ENCODE results near the gene TMUB1.

Gene TMUB1, protein sequence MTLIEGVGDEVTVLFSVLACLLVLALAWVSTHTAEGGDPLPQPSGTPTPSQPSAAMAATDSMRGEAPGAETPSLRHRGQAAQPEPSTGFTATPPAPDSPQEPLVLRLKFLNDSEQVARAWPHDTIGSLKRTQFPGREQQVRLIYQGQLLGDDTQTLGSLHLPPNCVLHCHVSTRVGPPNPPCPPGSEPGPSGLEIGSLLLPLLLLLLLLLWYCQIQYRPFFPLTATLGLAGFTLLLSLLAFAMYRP

DNA sequence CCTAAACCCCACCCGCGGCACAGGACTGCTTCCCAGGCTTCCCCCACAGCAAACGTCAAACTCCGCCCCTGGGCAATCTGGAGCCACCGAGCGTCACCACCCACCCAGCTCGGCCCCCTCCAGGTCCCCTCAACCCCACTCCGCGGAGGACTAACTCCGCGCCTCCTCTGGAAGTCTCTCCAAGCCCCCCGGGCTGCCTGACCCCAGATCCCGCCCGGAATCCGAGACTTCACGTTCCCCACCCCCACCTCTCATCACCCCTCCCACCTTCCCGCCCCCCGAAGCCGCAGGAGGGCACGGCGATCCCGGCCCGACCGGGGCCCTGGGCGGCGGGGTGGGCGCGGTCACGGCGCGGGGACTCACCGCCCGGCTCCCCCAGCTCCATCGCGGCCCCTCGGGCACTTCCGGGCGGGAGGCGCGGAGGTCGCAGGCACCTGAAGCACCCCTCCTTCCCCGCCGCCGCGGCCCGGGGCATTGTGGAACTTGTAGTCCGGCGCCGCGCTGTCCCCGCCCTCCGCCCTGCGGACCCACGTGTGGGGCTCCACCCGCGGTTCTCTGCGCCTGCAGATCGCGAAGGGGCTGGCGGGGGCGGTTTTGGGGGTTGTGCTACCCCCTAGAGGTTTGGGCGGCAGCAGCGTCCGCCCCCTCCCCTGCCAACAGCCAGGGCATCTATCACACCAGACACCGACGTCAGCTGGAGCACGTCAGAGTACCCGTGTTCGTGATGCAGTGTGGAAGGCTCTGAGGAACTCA, at the start of gene TMUB1:
TMUB1 (minus strand) TSS at position 423 of the 753 bp plus-strand sequence. CDS start 930 bp downstream, outside the sequence.
- no peak for DNase-seq (ENCODE audit: low read depth)

DNA sequence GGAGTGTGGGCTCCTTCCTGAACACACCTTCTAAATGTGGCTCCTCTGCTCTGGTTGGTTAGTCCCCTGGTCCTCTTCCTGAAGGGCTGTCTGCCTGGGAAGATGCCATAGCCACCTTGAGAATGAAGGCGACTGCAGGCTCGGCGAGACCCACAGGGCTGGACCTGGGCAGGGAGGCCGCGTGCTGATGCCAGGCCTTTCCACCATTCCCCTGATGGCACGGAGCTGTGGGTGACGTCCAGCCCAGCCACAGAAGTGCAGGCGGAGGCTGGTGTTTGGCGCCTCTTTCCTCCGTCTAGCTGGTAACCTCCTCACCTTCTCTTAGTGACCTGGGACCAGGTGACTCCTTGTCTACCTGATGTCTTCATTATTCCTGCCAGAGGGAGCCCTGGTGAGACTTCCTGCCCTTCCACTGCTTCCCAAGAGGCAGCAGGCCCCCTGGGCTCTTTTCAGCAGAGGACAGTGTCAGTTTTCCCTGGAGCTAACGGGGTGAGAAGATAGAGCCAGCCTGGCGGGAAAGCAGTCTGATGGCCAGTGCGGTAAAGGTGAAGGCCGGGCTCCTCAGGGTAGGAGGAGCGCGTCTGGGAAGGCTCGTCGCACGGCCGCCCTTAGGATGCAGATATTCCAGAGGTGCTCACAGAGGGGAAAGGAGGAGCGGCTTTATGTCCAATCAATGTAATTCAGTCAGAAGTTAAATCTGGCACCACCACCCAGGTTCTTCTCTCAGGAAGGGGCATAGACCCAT, 49.3 kb upstream of the TMUB1 start:
- DNase-seq (ENCODE audit: low read depth), result no peak

DNA sequence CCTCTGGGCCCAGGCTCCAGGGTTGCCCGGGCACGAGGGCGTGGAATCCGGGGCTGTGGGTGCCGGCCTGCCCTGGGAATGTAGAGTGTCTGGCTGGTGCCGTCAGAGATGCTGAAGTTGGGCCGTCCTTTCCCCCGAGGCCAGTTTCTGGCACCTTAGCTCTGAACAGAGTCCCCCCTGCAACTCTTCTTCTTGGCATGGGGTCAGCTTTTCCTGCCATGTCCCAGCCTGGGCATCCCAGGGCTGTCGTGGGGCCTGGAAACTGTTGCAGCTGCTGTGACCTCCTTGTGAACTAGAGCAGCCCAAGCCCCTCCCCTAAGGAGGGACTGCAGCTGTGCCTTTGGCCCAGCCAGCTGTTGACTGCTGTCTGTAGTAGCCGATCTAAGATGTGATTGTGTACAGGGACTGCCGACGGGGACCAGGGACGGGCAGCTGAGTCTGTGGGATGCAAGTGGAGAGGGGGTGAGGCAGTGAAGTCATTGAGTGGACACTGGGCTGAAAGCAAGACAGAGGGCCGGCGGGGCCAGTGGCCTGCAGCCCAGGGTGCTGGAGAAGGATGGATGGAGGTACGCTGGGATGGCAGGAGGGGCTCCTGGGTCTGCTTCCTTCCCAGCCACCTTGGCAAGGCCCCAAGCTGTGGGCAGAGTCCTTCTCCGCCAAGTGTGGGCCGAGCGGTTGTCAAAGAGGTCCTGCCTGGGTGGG, 48.5 kb upstream of the TMUB1 start:
- no peak for DNase-seq (ENCODE audit: low read depth)

DNA sequence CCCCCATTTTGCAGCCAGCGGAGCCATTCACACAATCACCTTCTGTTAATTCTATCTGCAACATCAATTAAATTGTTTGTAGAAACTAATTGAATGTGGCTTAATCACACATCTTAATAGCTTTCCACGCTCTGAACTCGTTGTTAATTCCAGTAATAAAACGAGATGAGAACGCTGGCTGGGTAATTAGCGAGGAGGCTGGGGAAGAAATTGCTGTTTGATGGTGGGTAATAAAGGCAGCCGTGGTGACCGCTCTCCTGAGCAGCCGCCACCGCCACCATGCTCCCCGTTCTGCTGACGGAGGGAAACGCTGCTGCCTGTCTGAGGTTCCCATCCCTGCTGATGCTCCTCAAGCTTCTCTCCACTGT, 47.9 kb upstream of the TMUB1 start:
- DNase-seq (ENCODE audit: low read depth), result no peak

DNA sequence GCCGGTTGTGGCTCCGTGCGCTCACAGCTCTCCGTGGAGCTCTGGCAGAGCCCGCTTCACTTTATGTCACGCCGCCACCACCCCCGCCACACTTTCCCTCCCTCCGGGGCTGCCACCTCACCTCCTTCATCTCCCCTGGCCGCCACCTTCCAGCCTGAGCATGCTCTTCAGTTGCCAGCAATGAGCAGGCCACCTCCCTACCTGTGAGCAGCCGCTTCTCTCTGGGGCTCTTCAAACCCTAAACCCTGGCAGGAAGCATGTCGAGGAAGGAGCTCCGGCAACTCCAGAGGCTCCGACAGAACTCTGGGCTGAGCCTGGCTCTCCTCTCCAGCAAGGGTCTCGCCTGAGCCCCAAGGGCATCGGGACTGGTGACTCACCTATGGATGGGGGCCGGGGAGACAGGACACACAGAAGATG, 47.5 kb upstream of the TMUB1 start:
- DNase-seq (ENCODE audit: low read depth), result no peak

DNA sequence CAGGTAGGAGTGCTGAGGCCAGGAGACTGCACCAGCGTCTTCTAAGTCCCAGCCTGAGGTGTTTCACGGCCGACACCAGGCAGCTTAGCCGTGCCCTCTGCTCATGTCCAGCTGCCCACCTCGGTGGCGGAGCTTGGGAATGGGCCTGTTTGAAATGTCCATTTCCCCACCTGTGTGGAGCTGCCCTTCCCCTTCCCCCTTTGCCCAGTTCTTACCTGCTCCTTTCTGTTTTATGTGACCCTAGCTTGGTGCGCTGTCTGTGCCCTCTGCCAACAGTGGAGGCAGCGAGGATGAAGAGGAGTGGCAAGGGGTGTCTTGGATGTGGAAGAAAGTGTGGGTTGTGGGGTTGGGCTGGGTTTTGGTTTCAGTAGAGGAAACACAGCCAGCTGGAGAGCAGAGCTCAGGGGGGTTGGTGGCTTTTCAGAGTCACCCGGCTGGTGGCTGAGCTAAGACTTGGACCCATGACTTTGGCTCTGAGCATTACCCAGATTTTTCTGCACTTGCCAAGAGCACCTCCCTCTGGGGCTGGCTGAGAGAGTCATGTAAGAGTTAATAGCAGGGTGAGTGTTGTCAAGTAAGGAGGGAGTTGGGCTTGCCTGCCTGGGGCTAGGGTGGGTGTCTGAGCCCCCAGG, 46.8 kb upstream of the TMUB1 start:
- DNase-seq (ENCODE audit: low read depth), result no peak

DNA sequence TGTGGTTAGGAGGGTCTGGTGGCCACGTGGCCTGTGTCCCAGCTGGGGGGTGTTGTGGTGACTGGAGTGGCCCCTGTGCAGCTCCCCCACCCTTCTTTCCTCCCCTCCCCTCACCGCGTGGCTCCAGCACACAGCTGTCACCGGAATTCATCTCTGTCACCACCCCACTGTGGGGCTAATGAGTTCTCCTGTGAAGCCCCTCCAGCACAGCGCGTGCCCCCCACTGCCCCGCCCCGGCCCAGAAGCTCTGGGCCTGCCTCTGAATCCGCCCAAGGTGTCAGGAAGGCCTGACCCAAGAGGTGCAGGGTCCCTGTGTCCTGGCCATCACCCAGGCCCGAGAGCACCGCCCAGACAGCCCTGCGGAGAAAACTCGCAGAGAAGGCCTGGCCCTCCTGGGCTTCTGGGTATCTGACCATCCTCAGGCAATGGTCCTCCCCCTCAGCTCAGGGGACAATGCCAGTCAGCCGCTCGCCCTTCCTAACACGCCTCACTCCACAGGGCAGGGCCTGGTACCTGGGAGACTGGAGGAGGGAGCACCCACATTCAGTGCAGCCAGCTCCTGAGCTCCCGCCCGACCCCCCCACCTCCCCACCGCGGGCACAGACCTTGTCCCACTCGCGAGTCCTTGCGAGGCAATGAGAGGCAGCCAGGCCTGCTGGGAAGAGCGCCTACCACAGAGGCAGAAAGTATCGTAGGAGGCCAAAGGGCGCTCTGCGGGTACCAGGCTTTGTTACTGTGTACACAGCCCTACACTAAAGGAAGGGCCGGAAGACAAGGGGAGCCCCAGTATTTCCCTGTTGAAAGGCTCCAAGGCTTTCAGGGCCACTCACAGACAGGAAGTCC, 46.0 kb upstream of the TMUB1 start:
- no peak for DNase-seq (ENCODE audit: low read depth)

DNA sequence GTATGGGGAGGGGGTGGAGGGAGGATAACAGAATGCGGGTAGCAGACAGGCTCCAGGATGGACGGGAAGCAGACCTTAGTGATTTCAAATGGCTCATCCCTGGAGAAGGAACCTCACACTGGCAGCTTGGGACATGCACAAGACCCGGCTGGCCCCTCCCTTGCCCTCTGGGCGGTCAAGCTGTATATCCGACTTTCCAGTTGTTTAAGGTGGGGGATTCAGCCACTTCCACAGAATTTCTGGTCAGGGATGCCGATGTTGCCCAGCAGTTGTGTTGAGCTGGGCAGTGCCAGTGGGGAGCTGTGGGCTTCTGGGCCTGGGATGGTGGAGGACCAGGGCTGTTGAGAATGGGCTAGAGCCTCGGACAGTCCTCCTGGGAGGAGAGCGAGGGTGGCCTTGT, 45.4 kb upstream of the TMUB1 start:
- no peak for DNase-seq (ENCODE audit: low read depth)

DNA sequence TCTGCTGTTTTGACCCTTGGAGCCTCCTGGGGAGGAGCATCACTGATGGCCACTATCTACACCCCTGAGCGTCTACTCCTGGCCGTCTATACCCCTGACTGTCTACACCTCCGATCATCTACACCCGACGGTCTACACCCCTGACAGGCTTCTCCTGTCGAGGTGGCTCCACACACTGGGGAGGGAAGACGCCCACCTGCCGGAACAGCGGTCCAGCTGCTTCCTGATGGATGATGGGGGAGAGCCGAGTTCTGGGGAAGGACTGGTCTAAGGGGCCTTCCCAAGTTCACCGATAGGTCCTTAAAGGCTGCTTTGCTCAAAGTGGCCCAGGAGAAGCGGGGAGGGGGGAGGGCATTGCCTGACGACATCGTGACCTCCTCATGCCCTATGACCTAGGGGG, 44.9 kb upstream of the TMUB1 start:
- no peak for DNase-seq (ENCODE audit: low read depth)

DNA sequence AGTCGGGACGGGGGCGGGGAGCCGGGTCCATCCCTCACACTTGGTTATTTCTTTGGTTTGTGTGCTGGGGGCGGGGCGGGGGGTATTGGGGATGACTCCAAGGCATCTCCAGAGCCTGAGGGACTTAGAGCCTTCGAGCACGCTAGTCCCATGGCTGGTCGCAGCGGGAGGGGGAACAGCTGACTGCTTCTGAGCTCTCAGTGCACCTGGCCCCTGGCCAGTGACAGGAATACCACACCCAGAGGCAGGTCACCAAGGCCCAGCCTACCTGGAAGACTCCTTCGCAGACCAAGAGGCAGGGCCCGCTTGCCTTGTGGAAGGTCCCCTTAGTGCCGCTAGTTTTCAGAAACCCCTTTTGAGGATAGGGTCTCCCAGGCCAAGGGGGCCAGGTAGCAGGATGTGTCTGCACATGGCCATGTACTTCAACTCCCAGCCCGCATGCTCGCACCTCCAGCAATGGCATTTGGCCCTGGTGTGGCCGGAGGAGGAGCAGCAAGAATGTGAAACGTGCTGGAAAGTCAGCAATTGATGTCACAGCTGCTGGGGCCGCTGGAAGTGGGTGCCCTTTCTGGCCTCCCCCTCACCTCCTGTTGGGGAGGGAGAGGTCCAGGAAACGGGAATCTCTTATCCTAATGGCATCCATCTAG, 43.3 kb upstream of the TMUB1 start:
- no peak for DNase-seq (ENCODE audit: low read depth)

DNA sequence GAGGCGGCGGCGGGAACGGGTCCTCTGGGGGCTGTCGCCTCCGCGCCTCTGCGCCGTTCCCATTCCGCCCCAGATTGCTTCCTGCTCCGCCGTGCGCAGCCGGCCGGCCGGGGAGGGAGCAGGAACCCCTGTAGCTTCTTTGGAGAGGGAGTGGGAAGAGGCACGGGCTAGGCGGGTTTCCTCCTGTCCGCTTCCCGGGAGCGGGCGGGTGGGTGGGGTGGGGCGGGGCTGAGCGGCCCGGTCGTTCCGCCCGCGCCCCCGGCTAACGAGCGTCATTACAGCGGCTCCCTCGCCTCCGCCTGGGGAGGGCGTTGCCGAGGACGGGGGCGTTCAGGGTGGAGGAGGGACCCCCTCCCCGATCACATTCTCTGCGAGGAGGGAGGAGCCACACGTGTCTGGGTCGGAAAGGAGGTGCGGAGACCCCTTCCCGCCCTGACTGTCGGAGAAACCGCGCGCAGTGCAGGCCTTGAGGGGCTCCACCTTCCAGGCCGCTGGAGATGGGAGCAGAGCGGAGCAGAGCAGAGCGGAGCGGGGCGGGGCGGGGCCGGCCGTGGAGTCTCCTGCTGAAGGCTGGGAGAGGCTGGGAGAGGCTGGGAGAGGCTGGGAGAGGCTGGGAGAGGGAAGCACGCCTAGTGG, 42.7 kb upstream of the TMUB1 start:
- no peak for DNase-seq (ENCODE audit: low read depth)

DNA sequence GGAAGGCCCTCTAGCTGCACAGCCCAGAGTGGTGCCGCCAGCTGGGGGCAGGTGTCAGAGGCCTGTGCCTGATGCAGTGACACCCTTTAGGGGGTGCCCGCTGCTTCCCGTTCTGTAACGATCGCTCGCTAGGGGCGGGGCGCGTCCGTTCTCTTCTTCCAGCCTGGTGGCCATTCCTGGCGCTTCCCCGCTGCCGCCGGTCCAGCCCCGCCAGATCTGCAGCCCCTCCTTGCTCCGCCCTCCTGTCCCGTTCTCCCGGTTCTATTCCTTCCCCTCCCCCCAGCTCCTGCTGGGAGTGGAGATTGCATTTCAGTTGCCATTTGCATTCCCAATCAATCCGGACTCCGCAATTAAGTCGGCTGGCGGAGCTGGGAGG, 42.2 kb upstream of the TMUB1 start:
- no peak for DNase-seq (ENCODE audit: low read depth)

DNA sequence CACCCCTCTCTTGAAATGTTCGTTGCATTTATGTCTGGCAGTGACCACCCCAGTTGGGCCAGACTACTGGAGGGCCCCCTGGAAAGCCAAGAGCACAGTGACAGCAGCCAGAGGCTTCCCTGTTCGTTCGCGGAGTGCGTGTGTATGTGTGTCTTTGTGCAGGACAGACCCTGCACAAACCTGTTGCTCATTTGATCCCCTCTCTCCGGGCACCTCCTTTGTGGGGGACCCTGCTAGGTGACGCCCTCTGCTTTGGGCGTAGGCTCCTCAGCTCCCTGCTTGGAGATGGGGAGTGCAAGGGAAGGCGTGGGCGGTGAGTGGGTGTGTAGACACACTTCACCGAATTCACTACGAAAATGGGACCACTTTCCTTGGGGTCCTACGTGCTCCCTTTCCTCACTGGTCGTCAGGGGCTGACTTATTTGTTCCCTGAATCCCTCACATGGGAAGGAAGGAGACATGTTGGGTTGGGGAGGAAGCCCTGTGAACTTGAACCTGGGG, 41.7 kb upstream of the TMUB1 start:
- no peak for DNase-seq (ENCODE audit: low read depth)

DNA sequence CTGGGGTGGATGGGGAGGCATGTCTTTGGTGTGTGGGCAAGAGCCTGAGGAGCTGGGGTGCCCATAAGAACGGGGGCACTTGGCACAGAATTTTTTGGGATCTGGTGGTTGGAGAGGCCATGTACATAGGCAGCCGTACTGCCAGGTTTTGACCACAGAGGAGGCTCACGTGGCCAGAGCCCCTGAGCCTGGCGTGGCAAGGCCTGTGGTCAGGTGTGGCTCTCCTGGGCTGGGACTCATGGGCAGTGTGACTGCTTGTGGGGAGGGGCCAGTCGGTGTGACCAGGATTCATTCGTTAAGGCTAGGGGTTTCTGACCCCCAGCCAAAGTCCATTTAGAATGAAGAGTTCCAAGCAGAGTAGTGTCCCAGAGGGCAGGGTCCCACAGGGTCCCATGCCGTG, 41.2 kb upstream of the TMUB1 start:
- no peak for DNase-seq (ENCODE audit: low read depth)

DNA sequence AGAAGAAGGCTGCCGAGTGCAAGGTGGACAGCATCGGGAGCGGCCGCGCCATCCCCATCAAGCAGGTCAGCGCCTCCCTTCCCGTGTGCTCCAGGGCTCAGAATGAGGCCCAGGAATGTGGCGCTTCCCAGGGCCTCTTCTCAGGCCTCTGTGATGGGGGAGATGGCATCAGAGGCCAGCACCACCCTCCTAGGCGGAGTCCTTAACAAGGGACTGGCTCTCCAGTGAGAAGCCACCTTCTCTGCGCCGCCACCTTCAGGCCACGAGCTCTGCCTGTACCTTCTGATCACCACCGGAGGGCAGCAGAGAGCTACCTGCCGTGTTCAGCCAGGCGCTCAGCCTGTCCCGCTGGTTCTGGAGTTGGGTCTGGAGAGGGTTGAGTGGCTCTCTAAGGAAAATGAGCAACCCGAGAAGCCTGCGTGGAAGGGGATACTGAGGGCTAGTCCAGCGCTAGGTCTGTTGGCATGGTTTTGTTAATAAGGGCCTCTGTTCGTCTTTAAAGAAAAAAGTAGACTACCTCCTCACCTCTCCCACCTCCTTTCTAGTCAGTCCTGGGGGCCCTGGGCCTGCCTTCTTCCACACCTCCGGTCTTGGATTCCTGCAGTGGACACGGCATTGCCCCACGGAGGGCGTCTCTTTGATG, 40.6 kb upstream of the TMUB1 start:
- no peak for DNase-seq (ENCODE audit: low read depth)

DNA sequence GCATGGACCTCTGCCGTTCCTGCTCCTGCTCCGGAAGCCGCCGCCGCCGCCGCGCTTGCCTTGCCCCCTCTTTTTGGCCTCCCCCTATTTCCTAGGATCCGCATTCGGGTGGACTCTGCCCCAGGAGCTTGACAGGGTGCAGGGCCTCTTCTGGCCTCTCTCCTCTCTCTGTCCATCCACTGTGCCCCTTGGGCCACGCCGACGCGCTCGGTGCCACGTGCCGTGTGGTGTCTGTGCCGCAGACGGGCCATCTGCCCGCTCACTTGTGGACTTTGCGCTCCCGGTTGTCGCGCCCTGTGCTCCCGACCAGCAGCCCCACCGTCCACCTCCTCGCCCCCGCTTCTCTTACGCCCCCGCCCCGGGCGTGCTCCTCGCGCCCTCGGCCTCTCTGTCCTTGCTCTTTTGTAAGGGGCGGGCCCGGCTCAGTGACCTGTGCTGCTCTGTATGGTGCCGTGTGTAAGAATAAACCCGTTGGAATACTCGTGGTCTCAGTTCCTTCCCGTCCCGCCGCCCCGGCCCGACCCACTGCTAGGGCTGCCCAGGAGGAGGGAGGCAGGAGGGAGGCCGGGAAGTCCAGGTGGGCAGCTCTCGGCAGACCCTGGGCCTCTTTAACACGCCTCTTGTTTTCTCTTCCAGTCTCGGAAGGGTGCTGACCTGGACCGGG, 40.0 kb upstream of the TMUB1 start:
- DNase-seq (ENCODE audit: low read depth), result no peak

DNA sequence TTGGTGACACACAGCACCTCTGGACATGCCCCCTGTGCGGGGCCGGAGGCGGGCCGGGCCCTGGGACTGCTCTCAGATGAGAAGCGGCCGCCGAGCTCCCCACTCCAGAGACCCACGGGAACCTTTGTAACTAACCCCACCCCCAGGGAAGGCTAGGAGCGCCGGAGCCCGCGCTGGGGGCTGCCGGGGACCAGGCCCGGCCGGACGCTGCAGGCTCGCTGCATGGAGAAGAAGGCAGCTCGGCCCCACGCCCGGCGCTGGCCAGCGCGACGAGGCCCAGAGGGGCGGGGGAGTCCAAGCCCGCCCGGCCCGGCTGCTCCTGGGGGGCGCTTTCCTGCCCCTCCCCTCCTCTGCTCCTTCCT, 39.5 kb upstream of the TMUB1 start:
- no peak for DNase-seq (ENCODE audit: low read depth)

DNA sequence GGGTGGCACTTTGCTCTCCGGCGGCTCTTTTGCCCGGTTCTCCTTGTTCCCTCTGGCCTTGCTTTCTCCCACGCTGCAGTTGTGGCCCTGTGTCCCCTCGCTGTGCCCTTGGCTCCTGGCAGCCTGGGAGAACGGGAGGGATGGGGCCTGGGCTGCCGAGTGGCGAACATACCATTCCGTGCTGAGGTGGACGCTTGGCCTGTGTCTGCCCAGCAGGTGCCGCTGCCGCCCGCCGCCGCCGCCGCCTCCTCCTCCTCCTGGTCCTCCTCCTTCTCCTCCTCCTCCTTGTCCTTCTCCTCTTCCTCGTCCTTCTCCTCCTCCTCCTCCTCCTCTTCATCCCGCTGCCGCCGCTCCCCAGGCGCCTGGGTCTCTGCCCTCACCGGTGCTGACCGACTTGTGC, 39.0 kb upstream of the TMUB1 start:
- DNase-seq (ENCODE audit: low read depth), result no peak

Measured in GM04503 (cell line).